Measurements from ENCODE around the gene POU2AF1.

The POU2AF1 gene

GRCh38 chr11:111393096-111393495 lies 14.0 kb upstream of the POU2AF1 start:
- H3K9me3 ChIP-seq (ENCODE audit: control insufficient read depth, low read length) = no peaks in the 10 kb centered on the region
- no peaks in the 10 kb centered on the region for H3K36me3 ChIP-seq (ENCODE audit: control insufficient read depth, insufficient read depth, low read length)
- no peak overlapping the region for H3K27ac ChIP-seq
- no peak overlapping the region for H3K9ac ChIP-seq
- no peaks in the 10 kb centered on the region for H3K4me1 ChIP-seq
- H3K79me2 ChIP-seq = no peaks in the 10 kb centered on the region
- H3K4me2 ChIP-seq (ENCODE audit: low read length) = no peak overlapping the region
- TF ChIP-seq, protein P1, sequence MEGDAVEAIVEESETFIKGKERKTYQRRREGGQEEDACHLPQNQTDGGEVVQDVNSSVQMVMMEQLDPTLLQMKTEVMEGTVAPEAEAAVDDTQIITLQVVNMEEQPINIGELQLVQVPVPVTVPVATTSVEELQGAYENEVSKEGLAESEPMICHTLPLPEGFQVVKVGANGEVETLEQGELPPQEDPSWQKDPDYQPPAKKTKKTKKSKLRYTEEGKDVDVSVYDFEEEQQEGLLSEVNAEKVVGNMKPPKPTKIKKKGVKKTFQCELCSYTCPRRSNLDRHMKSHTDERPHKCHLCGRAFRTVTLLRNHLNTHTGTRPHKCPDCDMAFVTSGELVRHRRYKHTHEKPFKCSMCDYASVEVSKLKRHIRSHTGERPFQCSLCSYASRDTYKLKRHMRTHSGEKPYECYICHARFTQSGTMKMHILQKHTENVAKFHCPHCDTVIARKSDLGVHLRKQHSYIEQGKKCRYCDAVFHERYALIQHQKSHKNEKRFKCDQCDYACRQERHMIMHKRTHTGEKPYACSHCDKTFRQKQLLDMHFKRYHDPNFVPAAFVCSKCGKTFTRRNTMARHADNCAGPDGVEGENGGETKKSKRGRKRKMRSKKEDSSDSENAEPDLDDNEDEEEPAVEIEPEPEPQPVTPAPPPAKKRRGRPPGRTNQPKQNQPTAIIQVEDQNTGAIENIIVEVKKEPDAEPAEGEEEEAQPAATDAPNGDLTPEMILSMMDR (IDR thresholded peaks at IDR 0.05) = no peak
- H2AFZ ChIP-seq = no peak overlapping the region
- no peak overlapping the region for H3K4me3 ChIP-seq (ENCODE audit: low read depth, low read length)
- H3K27me3 ChIP-seq (ENCODE audit: control insufficient read depth, insufficient read depth, low read length) = no peaks in the 10 kb centered on the region

GRCh38 chr11:111392552-111392951 lies 13.5 kb upstream of the POU2AF1 start:
- H3K4me1 ChIP-seq = no peaks in the 10 kb centered on the region
- no peak overlapping the region for H2AFZ ChIP-seq
- H3K4me3 ChIP-seq (ENCODE audit: low read depth, low read length) = no peak overlapping the region
- no peak overlapping the region for H3K27ac ChIP-seq
- no peaks in the 10 kb centered on the region for H3K27me3 ChIP-seq (ENCODE audit: control insufficient read depth, insufficient read depth, low read length)
- H3K9ac ChIP-seq = no peak overlapping the region
- H3K9me3 ChIP-seq (ENCODE audit: control insufficient read depth, low read length) = no peaks in the 10 kb centered on the region
- no peaks in the 10 kb centered on the region for H3K36me3 ChIP-seq (ENCODE audit: control insufficient read depth, insufficient read depth, low read length)
- TF ChIP-seq, protein P1 (IDR thresholded peaks at IDR 0.05) = no peak
- no peak overlapping the region for H3K4me2 ChIP-seq (ENCODE audit: low read length)
- no peaks in the 10 kb centered on the region for H3K79me2 ChIP-seq

DNA sequence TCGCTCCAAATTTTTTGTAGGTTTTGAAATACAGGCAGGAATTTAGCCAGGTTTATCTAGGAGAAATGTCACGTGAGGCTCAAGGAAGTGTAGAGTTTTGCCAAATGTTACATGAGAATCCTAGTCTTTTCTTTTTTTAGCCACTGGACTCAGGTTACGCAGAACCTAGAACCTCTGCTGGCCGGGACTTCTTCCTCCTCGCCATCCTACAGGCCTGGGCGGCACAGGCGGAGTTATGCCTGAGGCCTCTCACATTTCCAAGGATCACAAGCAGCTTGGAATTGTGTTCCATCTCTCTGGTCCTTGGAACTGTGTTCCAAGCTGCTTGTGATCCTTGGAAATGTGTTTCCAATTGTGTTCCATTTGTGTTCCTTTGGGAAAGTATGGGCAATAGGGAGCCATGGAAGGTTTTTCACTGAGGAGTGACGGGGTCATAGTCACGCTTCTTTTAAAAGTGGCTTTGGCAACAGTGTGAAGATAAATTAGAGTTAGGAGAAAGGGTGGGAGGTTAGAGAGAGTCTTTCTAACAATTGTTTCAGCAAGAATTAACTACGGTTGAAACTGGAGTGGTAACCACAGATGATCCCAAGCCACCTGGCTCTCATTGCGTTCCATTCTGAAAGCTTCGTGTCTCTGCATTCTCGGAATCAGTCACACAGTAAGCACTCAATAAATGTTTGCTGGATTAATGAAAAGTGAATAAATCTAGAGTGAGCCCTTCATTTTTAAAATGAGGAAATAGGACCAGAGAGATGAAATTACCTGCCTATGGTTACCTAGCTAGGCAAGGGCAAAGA lies 12.5 kb upstream of the POU2AF1 start:
- Histone ChIP-seq H3K36me3 (ENCODE audit: control insufficient read depth, insufficient read depth, low read length) (no peaks in the 10 kb centered on the region), H3K4me1 (no peaks in the 10 kb centered on the region)

GRCh38 chr11:111388842-111389241 lies 9.8 kb upstream of the POU2AF1 start:
- Histone ChIP-seq H3K79me2 (no peaks in the 10 kb centered on the region), H3K9ac (no peak overlapping the region), H3K4me3 (ENCODE audit: low read depth, low read length) (no peak overlapping the region), H3K36me3 (ENCODE audit: control insufficient read depth, insufficient read depth, low read length) (no peaks in the 10 kb centered on the region), H3K27ac (no peak overlapping the region), H3K9me3 (ENCODE audit: control insufficient read depth, low read length) (no peaks in the 10 kb centered on the region), H3K4me1 (no peaks in the 10 kb centered on the region), H2AFZ (no peak overlapping the region), H3K27me3 (ENCODE audit: control insufficient read depth, insufficient read depth, low read length) (no peaks in the 10 kb centered on the region), H3K4me2 (ENCODE audit: low read length) (no peak overlapping the region)
- TF ChIP-seq, protein P1 (IDR thresholded peaks at IDR 0.05) = no peak

More for the DNA sequence above, 12.5 kb upstream of the POU2AF1 start:
- Histone ChIP-seq H3K9me3 (ENCODE audit: control insufficient read depth, low read length) (no peaks in the 10 kb centered on the region), H3K27me3 (ENCODE audit: control insufficient read depth, insufficient read depth, low read length) (no peaks in the 10 kb centered on the region), H3K4me2 (ENCODE audit: low read length) (no peak overlapping the region), H3K9ac (no peak overlapping the region), H3K4me3 (ENCODE audit: low read depth, low read length) (no peak overlapping the region), H3K79me2 (no peaks in the 10 kb centered on the region), H3K27ac (no peak overlapping the region), H2AFZ (no peak overlapping the region)
- TF ChIP-seq, protein P1 (IDR thresholded peaks at IDR 0.05) = no peak

GRCh38 chr11:111388420-111388819 lies 9.3 kb upstream of the POU2AF1 start:
- H3K9me3 ChIP-seq (ENCODE audit: control insufficient read depth, low read length) = no peaks in the 10 kb centered on the region
- TF ChIP-seq, protein P1 (IDR thresholded peaks at IDR 0.05) = no peak
- no peaks in the 10 kb centered on the region for H3K79me2 ChIP-seq
- no peak overlapping the region for H3K4me3 ChIP-seq (ENCODE audit: low read depth, low read length)
- no peak overlapping the region for H3K9ac ChIP-seq
- H3K27ac ChIP-seq = no peak overlapping the region
- H3K27me3 ChIP-seq (ENCODE audit: control insufficient read depth, insufficient read depth, low read length) = no peaks in the 10 kb centered on the region
- no peaks in the 10 kb centered on the region for H3K36me3 ChIP-seq (ENCODE audit: control insufficient read depth, insufficient read depth, low read length)
- H3K4me1 ChIP-seq = no peaks in the 10 kb centered on the region
- no peak overlapping the region for H2AFZ ChIP-seq
- H3K4me2 ChIP-seq (ENCODE audit: low read length) = no peak overlapping the region
